Neural cell (in vitro differentiated cells): Measurements from ENCODE around the gene FBXO30. TPM values are rescaled to one million over a fixed set of nuclear protein-coding genes. Genes with fewer than 3 reads are reported as not detected.

Experiments
- H2AFZ ChIP-seq: fragments of 200-600, 300-800 bp; sonication (generic), shearing (Covaris generic); 2 replicates; pipeline ENCODE4 v1.6.0; 2014; ENCODE audit warnings: low read depth, mild to moderate bottlenecking, antibody characterized with exemption, low read length, moderate library complexity
- H3F3A ChIP-seq: fragments of 200-600 bp; shearing (Covaris generic); 2 replicates; pipeline ENCODE4 v1.6.1; 2016; ENCODE audit warnings: mild to moderate bottlenecking, moderate library complexity, mixed read lengths, antibody characterized with exemption, low read length; ENCODE audit not compliant: insufficient read depth, poor library complexity, severe bottlenecking
- H3K27ac ChIP-seq: fragments of 200-600, 300-800 bp; sonication (generic), shearing (Covaris generic); 2 replicates; pipeline ENCODE4 v1.5.1; 2014; ENCODE audit warnings: mild to moderate bottlenecking, low read length, moderate library complexity
- H3K27me3 ChIP-seq: fragments of 300-800, 200-600 bp; sonication (generic), shearing (Covaris generic); 2 replicates; pipeline ENCODE4 v1.6.0; 2014; ENCODE audit warnings: mild to moderate bottlenecking, low read depth, low read length, moderate library complexity; ENCODE audit not compliant: insufficient read depth
- H3K36me3 ChIP-seq: fragments of 300-800, 200-600 bp; sonication (generic), shearing (Covaris generic); 2 replicates; pipeline ENCODE4 v1.5.1; 2014; ENCODE audit warnings: mild to moderate bottlenecking, antibody characterized with exemption, low read length, moderate library complexity; ENCODE audit not compliant: insufficient read depth
- H3K4me2 ChIP-seq: fragments of 300-800, 200-600 bp; sonication (generic), shearing (Covaris generic); 2 replicates; pipeline ENCODE4 v1.6.0; 2014; ENCODE audit warnings: mild to moderate bottlenecking, low read length
- H3K4me3 ChIP-seq: fragments of 300-800, 200-600 bp; sonication (generic), shearing (Covaris generic); 2 replicates; pipeline ENCODE4 v1.5.1; 2014; ENCODE audit warnings: mild to moderate bottlenecking, low read length, moderate library complexity
- H3K79me2 ChIP-seq: fragments of 200-600 bp; shearing (Covaris generic); replicated peaks from 2 replicates; pipeline ENCODE4 v1.6.0; 2014; ENCODE audit warnings: mild to moderate bottlenecking, low read length, moderate library complexity; ENCODE audit not compliant: insufficient read depth
- H3K9ac ChIP-seq: fragments of 300-800, 200-600 bp; sonication (generic), shearing (Covaris generic); 2 replicates; pipeline ENCODE4 v1.6.1; 2016; ENCODE audit warnings: mild to moderate bottlenecking, low read length, mixed read lengths
- H3K9me2 ChIP-seq: fragments of 200-600 bp; shearing (Covaris generic); 2 replicates; pipeline ENCODE4 v1.6.1; 2016; ENCODE audit warnings: mild to moderate bottlenecking, low read length, mixed read lengths; ENCODE audit not compliant: insufficient read depth
- H3K9me3 ChIP-seq: fragments of 200-600, 300-800 bp; sonication (generic), shearing (Covaris generic); 2 replicates; pipeline ENCODE4 v1.6.1; 2016; ENCODE audit warnings: mild to moderate bottlenecking, mixed run types, low read length, moderate library complexity, mixed read lengths
- H4K20me1 ChIP-seq: fragments of 200-600 bp; shearing (Covaris generic); 2 replicates; pipeline ENCODE4 v1.6.1; 2016; ENCODE audit warnings: mild to moderate bottlenecking, mixed run types; ENCODE audit not compliant: insufficient read depth
- CTCF ChIP-seq: fragments of 450-650 bp; IDR thresholded peaks from 2 replicates; pipeline ENCODE4 v1.5.1; 2014; ENCODE audit warnings: antibody characterized with exemption, mild to moderate bottlenecking, moderate library complexity; ENCODE audit not compliant: poor library complexity, severe bottlenecking
- EP300 ChIP-seq: fragments of 450-650 bp; conservative IDR thresholded peaks from 2 replicates; pipeline ENCODE4 v1.6.1; 2014; ENCODE audit warnings: antibody characterized with exemption, mild to moderate bottlenecking, moderate library complexity; ENCODE audit not compliant: poor library complexity, severe bottlenecking
- EZH2 ChIP-seq: fragments of 200-600, 300-800 bp; shearing (Covaris generic), sonication (generic); IDR thresholded peaks from 2 replicates; pipeline ENCODE4 v1.6.1; 2014; ENCODE audit warnings: antibody characterized with exemption, low read length, borderline replicate concordance, mild to moderate bottlenecking; ENCODE audit not compliant: insufficient read depth, poor library complexity, severe bottlenecking
- MXI1 ChIP-seq: fragments of 450-650 bp; conservative IDR thresholded peaks from 2 replicates; pipeline ENCODE4 v1.6.1; 2014; ENCODE audit warnings: antibody characterized with exemption, mild to moderate bottlenecking; ENCODE audit not compliant: poor library complexity, severe bottlenecking
- POLR2AphosphoS5 ChIP-seq: IDR thresholded peaks from 2 replicates; pipeline ENCODE4 v1.6.1; 2012
- RAD21 ChIP-seq: fragments of 450-650 bp; conservative IDR thresholded peaks from 2 replicates; pipeline ENCODE4 v1.6.1; 2014; ENCODE audit warnings: antibody characterized with exemption, mild to moderate bottlenecking, moderate library complexity
- REST ChIP-seq: IDR thresholded peaks from 2 replicates; pipeline ENCODE4 v1.6.1; 2012; ENCODE audit warnings: borderline replicate concordance
- SMC3 ChIP-seq: fragments of 450-650 bp; conservative IDR thresholded peaks from 2 replicates; pipeline ENCODE4 v1.6.1; 2014; ENCODE audit warnings: antibody characterized with exemption, mild to moderate bottlenecking, moderate library complexity; ENCODE audit not compliant: poor library complexity
- TAF1 ChIP-seq: IDR thresholded peaks from 2 replicates; pipeline ENCODE4 v1.6.1; 2012; ENCODE audit warnings: low read depth
- polyA plus RNA-seq: library from polyadenylated mRNA; depleted of rRNA; stranded (reverse); fragments of >200 nt; gene quantifications from 2 replicates; pipeline ENCODE4 v1.2.3, GENCODE V29; 2014

FBXO30 gene
- polyA plus RNA-seq, 1 donor from 2014 or later, result 14.0 TPM

GRCh38 chr6:145755682-145756081, 58.9 kb downstream of the FBXO30 start:
- H3F3A ChIP-seq, result no peaks in the 10 kb centered on the region
- H4K20me1 ChIP-seq, result no peaks in the 10 kb centered on the region
- no peaks in the 10 kb centered on the region for H3K27me3 ChIP-seq
- TF ChIP-seq TAF1, result no peak
- no peak for TF ChIP-seq RAD21
- no peak for TF ChIP-seq MXI1
- no peak for TF ChIP-seq SMC3
- no peak for TF ChIP-seq EP300
- TF ChIP-seq REST, result no peak
- TF ChIP-seq EZH2, result no peak
- no peak for TF ChIP-seq CTCF
- TF ChIP-seq POLR2AphosphoS5, result no peak
- no peak overlapping the region for H3K4me3 ChIP-seq
- H2AFZ ChIP-seq, result no peak overlapping the region
- H3K9ac ChIP-seq, result no peak overlapping the region
- H3K27ac ChIP-seq, result no peak overlapping the region
- H3K9me3 ChIP-seq, result no peaks in the 10 kb centered on the region
- H3K4me2 ChIP-seq, result no peak overlapping the region
- no peaks in the 10 kb centered on the region for H3K9me2 ChIP-seq
- H3K36me3 ChIP-seq, result no peaks in the 10 kb centered on the region
- H3K79me2 ChIP-seq, result no peaks in the 10 kb centered on the region

- Histone ChIP-seq H3K27me3 (no peaks in the 10 kb centered on the region), H3K4me3 (no peak overlapping the region), H3K9me3 (no peaks in the 10 kb centered on the region), H2AFZ (no peak overlapping the region), H3K9me2 (no peaks in the 10 kb centered on the region), H3K4me2 (no peak overlapping the region), H3K36me3 (no peaks in the 10 kb centered on the region), H3K9ac (no peak overlapping the region), H4K20me1 (no peaks in the 10 kb centered on the region), H3K79me2 (no peaks in the 10 kb centered on the region), H3F3A (no peaks in the 10 kb centered on the region), H3K27ac (no peak overlapping the region)
- TF ChIP-seq POLR2AphosphoS5 (no peak), MXI1 (no peak), TAF1 (no peak), RAD21 (no peak), SMC3 (no peak), REST (no peak), CTCF (no peak), EP300 (no peak), EZH2 (no peak)
Measured at GRCh38 chr6:145752638-145753037, 62.0 kb downstream of the FBXO30 start.
